ENCODE measurements around the gene STK4.

Gene STK4

GRCh38 chr20:45111799-45112471 lies 145.6 kb downstream of the STK4 start:
- DNase-seq (ENCODE audit: low read depth in 2 of 2) = no peak

- no peak for DNase-seq (ENCODE audit: low read depth in 2 of 2)
Observed at GRCh38 chr20:45112754-45113153, 146.4 kb downstream of the STK4 start.

- DNase-seq (ENCODE audit: low read depth in 2 of 2) = no peak
Observed at GRCh38 chr20:45113865-45114264, 147.6 kb downstream of the STK4 start.

GRCh38 chr20:45114465-45115385 lies 148.4 kb downstream of the STK4 start, which contains the start of gene WFDC5:
WFDC5 (minus strand) TSS chr20:45115174; CDS start chr20:45115083, 91 bp downstream.
- DNase-seq (ENCODE audit: low read depth in 2 of 2) = no peak

GRCh38 chr20:45115386-45115774 lies 149.1 kb downstream of the STK4 start:
- no peak for DNase-seq (ENCODE audit: low read depth in 2 of 2)

GRCh38 chr20:45115829-45116228 lies 149.5 kb downstream of the STK4 start:
- DNase-seq (ENCODE audit: low read depth in 2 of 2) = no peak

- no peak for DNase-seq (ENCODE audit: low read depth in 2 of 2)
Observed at GRCh38 chr20:45117581-45117980, 151.3 kb downstream of the STK4 start.

GRCh38 chr20:45118028-45118427 lies 151.7 kb downstream of the STK4 start:
- no peak for DNase-seq (ENCODE audit: low read depth in 2 of 2)

- DNase-seq (ENCODE audit: low read depth in 2 of 2) = no peak
Observed at GRCh38 chr20:45119556-45120266, 153.4 kb downstream of the STK4 start.

GRCh38 chr20:45121388-45121787 lies 155.1 kb downstream of the STK4 start:
- DNase-seq (ENCODE audit: low read depth in 2 of 2) = no peak

GRCh38 chr20:45124365-45124764 lies 158.1 kb downstream of the STK4 start, which contains the start of gene WFDC12:
WFDC12 (minus strand) TSS chr20:45124465; CDS start chr20:45124447, 18 bp downstream.
- no peak for DNase-seq (ENCODE audit: low read depth in 2 of 2)

GRCh38 chr20:45128099-45128498 lies 161.8 kb downstream of the STK4 start:
- DNase-seq (ENCODE audit: low read depth in 2 of 2) = no peak

Data from fibroblast of skin of left quadriceps (primary cell).